AG04449 (cell line): ENCODE results near the gene PPFIBP1.

Source experiments
- CTCF ChIA-PET: fragments of 350-600 bp; formaldehyde crosslinking; extraction: SDS; loops from one replicate; lab custom pipeline; 2021; ENCODE audit warnings: antibody characterized with exemption; lab: Yijun Ruan, JAX
- POLR2A ChIA-PET: fragments of 400-600, 350-600 bp; formaldehyde crosslinking; extraction: SDS; loops from one replicate; lab custom pipeline; 2020; ENCODE audit warnings: antibody characterized with exemption, inconsistent platforms; lab: Yijun Ruan, JAX
- DNase-seq: peaks from one replicate; pipeline ENCODE4 v3.0.0-alpha.2; 2010; ENCODE audit warnings: low read depth, low spot score
- H3K4me3 ChIP-seq: 2 replicates; pipeline ENCODE4 v1.5.1; 2011; ENCODE audit warnings: low read depth, mild to moderate bottlenecking, control low read depth, low read length
- TF ChIP-seq, protein P1 (sequence below): IDR thresholded peaks from one replicate; pipeline ENCODE4 v1.5.1; 2011; ENCODE audit warnings: mild to moderate bottlenecking, moderate library complexity, low read length, control low read depth, inconsistent platforms; ENCODE audit not compliant: insufficient read depth; ENCODE audit errors: missing control alignments

The PPFIBP1 gene

DNA sequence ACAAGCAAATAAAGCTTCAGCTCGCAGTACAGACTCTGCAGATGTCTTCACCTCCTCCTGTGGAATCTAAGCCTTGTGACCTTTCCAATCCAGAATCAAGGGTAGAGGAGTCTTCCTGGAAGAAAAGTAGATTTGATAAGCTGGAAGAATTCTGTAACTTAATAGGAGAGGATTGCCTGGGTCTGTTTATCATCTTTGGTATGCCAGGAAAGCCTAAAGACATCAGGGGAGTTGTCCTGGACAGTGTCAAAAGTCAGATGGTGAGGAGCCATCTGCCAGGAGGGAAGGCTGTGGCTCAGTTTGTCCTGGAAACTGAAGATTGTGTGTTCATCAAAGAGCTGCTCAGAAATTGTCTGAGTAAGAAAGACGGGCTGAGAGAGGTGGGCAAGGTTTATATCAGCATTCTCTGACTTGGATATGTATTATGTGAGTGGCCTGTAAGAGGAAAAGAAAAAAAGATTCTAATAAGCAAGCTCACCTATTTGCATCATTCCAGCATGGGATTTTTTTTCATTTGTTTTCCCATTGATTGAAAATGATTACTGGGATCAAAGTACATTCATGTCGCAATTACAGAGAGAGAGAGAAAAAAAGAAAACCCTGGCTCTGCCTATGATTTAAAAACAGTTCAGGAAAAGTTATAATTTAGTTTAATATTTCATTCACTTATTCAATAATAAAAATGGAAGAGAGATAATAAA is 173.0 kb downstream of the PPFIBP1 start:
- DNase-seq, result no peak
- ChIA-PET POLR2A (no interaction called here), CTCF (interaction anchor here (0.8 to 2.0 kb wide), 4 partner anchors 10 to 312 kb away, joined by 3 to 5 read pairs (median 4); no protein-coding TSS in a partner anchor)
- H3K4me3 ChIP-seq, result no peak overlapping the region
- TF ChIP-seq, protein P1, sequence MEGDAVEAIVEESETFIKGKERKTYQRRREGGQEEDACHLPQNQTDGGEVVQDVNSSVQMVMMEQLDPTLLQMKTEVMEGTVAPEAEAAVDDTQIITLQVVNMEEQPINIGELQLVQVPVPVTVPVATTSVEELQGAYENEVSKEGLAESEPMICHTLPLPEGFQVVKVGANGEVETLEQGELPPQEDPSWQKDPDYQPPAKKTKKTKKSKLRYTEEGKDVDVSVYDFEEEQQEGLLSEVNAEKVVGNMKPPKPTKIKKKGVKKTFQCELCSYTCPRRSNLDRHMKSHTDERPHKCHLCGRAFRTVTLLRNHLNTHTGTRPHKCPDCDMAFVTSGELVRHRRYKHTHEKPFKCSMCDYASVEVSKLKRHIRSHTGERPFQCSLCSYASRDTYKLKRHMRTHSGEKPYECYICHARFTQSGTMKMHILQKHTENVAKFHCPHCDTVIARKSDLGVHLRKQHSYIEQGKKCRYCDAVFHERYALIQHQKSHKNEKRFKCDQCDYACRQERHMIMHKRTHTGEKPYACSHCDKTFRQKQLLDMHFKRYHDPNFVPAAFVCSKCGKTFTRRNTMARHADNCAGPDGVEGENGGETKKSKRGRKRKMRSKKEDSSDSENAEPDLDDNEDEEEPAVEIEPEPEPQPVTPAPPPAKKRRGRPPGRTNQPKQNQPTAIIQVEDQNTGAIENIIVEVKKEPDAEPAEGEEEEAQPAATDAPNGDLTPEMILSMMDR, result no peak

DNA sequence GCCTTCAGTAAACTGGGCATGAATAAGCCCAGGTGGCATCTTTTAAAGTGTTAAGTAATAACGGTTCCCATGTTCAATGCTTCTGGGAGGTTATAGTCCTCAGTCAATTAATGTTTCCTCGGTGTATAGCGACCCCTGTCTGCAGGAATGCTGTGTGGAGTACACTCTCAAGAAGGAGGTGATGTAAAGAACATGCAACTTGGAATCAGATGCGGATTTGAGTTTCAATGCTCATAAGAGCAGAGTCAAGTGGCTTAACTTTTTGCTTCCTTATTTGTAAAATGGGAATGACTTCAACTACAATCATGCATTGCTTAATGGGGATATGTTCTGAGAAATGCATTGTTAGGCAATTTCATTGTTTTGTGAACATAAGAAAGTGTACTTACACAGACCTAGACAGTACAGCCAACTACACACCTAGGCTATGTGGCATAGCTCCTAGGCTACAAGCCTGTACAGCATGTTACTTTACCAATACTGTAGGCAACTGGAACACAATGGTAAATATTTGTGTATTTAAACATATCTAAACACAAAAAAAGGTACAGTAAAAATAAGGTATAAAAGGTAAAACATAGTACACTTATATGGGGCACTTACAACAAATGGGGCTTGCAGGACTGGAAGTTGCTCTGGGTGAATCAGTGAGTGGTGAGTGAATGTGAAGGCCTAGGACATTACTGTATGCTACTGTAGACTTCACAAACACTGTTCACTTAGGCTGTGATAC is 179.9 kb downstream of the PPFIBP1 start:
- POLR2A ChIA-PET, result no interaction called here
- H3K4me3 ChIP-seq, result no peak overlapping the region
- CTCF ChIA-PET, result interaction anchor here (0.6 to 2.8 kb wide), 18 partner anchors 9 to 680 kb away, joined by 3 to 10 read pairs (median 4); no protein-coding TSS in a partner anchor
- peak; percentile 59 for DNase-seq
- TF ChIP-seq, protein P1, result peak; percentile 72

DNA sequence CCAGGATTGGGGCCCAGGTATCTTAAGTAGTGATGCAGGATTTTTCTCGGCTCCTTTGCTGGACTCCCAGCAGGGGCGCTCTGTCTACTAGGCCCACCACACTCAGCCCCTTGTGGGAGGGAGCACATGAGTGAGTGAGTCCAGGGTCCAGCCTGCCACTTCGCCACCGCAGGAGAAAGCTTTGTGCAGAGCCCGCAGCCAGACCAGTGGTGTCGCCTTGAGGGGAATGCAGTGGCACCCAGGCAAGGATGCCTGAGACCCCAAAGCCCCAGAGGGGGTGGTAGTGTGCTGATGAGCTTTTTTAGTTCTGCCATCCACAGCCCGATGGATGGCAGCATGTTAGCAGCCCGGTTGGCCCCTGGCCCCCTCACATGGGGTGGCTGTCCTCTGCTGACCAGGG is 181.3 kb downstream of the PPFIBP1 start:
- H3K4me3 ChIP-seq, result no peak overlapping the region
- ChIA-PET POLR2A (no interaction called here), CTCF (interaction anchor here (1.2 kb wide), 1 partner anchor 283 kb away, joined by 3 read pairs; no protein-coding TSS in a partner anchor)
- DNase-seq, result no peak
- TF ChIP-seq, protein P1, result no peak

DNA sequence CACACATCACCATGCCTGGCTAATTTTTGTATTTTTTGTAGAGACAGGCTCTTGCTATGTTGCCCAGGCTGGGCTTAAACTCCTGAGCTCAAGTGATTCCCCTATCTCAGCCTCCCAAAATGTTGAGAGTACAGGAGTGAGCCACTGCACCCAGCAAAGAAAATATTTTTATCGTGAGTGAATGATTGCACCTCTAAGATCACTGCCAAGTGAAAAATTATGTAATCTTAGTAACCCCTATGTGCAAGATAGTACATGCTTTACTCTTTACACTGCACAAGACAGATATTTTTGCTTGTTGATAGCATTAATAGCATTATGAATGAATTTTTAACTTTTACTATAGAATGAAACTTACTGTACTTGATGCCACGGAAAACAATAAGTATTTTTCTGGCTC is 183.2 kb downstream of the PPFIBP1 start:
- CTCF ChIA-PET, result interaction anchor here (0.6 to 1.6 kb wide), 3 partner anchors 10 to 281 kb away, joined by 3 to 4 read pairs (median 3); no protein-coding TSS in a partner anchor
- POLR2A ChIA-PET, result no interaction called here
- DNase-seq, result no peak
- no peak overlapping the region for H3K4me3 ChIP-seq
- TF ChIP-seq, protein P1, result no peak

DNA sequence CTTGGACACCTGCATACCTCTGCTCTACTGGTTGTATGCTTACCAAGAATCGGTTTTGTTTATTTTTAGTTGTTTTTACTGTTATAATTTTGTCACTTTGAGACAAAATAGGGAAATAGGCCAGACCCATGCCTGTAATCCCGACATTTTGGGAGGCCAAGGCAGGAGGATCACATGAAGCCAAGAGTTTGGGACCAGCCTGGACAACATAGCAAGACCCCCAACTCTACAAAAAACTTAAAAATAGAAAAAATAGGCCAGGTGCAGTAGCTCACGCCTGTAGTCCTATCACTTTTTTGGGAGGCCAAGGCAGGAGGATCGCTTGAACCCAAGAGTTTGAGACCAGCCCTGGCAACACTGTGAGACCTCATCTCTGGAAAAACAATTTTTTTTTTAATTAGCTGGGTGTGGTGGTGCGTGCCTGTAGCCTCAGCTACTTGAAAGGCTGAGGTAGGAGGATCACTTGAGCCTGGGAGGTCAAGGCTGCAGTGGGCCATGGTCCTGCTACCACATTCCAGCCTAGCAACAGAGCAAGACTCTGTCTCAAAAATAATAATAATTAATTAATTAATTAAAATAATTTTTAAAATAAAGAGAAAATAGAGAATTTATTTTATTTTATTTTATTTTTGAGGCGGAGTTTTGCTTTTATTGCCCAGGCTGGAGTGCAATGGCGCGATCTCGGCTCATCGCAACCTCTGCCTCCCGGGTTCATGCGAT is 185.4 kb downstream of the PPFIBP1 start:
- no peak for DNase-seq
- POLR2A ChIA-PET, result interaction anchor here (0.7 kb wide), 1 partner anchor 70 kb away, joined by 4 read pairs; no protein-coding TSS in a partner anchor
- TF ChIP-seq, protein P1, result no peak
- no peak overlapping the region; the same call in 1 of the 2 replicates for H3K4me3 ChIP-seq
- CTCF ChIA-PET, result interaction anchor here (1.2 kb wide), 1 partner anchor 57 kb away, joined by 3 read pairs; no protein-coding TSS in a partner anchor
